K562 (cell line): ENCODE data around the gene TMEM164. TPM values are rescaled to one million over a fixed set of nuclear protein-coding genes. Genes with fewer than 3 reads are reported as not detected.
A peak's percentile ranks its signal among the peaks of the same experiment; 100 is the strongest.

ENCODE experiments used
- ATAC-seq: fragments of 200-7000 bp; cut with Tn5 transposase; 3 replicates; pipeline ENCODE4 v1.9.1; 2020; ENCODE audit warnings: moderate library complexity
- BruUV-seq: library from RNA; stranded (reverse); fragments of 400-500 nt; replicated peaks from 2 replicates; lab custom pipeline; 2021; lab: Mats Ljungman, UMichigan
- CTCF ChIA-PET: fragments of 300-600 bp; formaldehyde crosslinking; extraction: SDS; loops from one replicate; lab custom pipeline; 2021; ENCODE audit warnings: low intra/inter-chr PET ratio; lab: Yijun Ruan, JAX
- POLR2A ChIA-PET: fragments of 300-600, 350-650 bp; sonication (Branson Sonifier 250); formaldehyde crosslinking; extraction: SDS; loops from one replicate; lab custom pipeline; 2021; ENCODE audit warnings: antibody characterized with exemption, inconsistent platforms; lab: Yijun Ruan, JAX
- DNase-seq, 4 experiments: peaks; one replicate each; pipeline versions ENCODE4 v3.0.0 to v3.0.0-alpha.2; 2011 to 2018; ENCODE audit warnings: low spot score in 3 of 4, mixed read lengths in 3 of 4; ENCODE audit errors: extremely low read depth in 1 of 4
- FAIRE-seq: peaks from 2 replicates; lab custom pipeline; 2011; peaks lifted over from hg19 to GRCh38; lab: Jason Lieb, UNC
- H2AFZ ChIP-seq: 2 replicates; pipeline ENCODE4 v1.6.0; 2011; ENCODE audit warnings: low read depth, low read length, control low read depth, inconsistent platforms
- H3K27ac ChIP-seq: fragments of 200-600 bp; 3 replicates; pipeline ENCODE4 v1.8.0; 2011; ENCODE audit warnings: low read depth, mild to moderate bottlenecking, control low read depth, inconsistent platforms, low read length, moderate library complexity, mixed read lengths; ENCODE audit errors: extremely low read depth
- H3K27me3 ChIP-seq, 2 experiments: fragments of 300-600 bp in 1 of 2; 2 replicates in 1 of 2; 3 replicates in 1 of 2; pipeline versions ENCODE4 v1.6.0 to v1.8.0; 2011; ENCODE audit warnings: inconsistent platforms in 2 of 2, low read length in 2 of 2, mild to moderate bottlenecking in 1 of 2, mixed read lengths in 1 of 2, moderate library complexity in 1 of 2; ENCODE audit not compliant: control insufficient read depth in 2 of 2, insufficient read depth in 2 of 2
- H3K36me3 ChIP-seq: fragments of 300-600 bp; 3 replicates; pipeline ENCODE4 v1.8.0; 2011; ENCODE audit warnings: mild to moderate bottlenecking, low read length, inconsistent platforms; ENCODE audit not compliant: control insufficient read depth, insufficient read depth
- H3K4me1 ChIP-seq, 2 experiments: fragments of 200-600 bp in 1 of 2; replicated peaks in 1 of 2; 2 replicates in 1 of 2; 3 replicates in 1 of 2; pipeline versions ENCODE4 v1.5.1 to v1.8.0; 2011; ENCODE audit warnings: inconsistent platforms in 2 of 2, low read length in 2 of 2, mild to moderate bottlenecking in 1 of 2, mixed read lengths in 1 of 2, moderate library complexity in 1 of 2; ENCODE audit not compliant: control insufficient read depth in 2 of 2, insufficient read depth in 2 of 2
- H3K4me2 ChIP-seq: 2 replicates; pipeline ENCODE4 v1.6.1; 2011; ENCODE audit warnings: low read length, control low read depth, inconsistent platforms, mixed read lengths; ENCODE audit not compliant: insufficient read depth
- H3K4me3 ChIP-seq: fragments of 200-600 bp; sonication (generic), shearing (Covaris generic); 2 replicates; pipeline ENCODE4 v1.5.1; 2016; ENCODE audit warnings: control low read depth, inconsistent platforms
- H3K79me2 ChIP-seq: fragments of 200-600 bp; 3 replicates; pipeline ENCODE4 v1.8.0; 2011; ENCODE audit warnings: low read length, inconsistent platforms; ENCODE audit not compliant: control insufficient read depth, insufficient read depth
- H3K9ac ChIP-seq, 2 experiments: 2 replicates each; pipeline versions ENCODE4 v1.6.0 to v1.6.1; 2011; ENCODE audit warnings: low read depth in 2 of 2, low read length in 2 of 2, control low read depth in 1 of 2, inconsistent platforms in 1 of 2, mild to moderate bottlenecking in 1 of 2, mixed read lengths in 1 of 2; ENCODE audit not compliant: insufficient read depth in 1 of 2
- H3K9me1 ChIP-seq: one replicate; pipeline ENCODE4 v1.6.0; 2011; ENCODE audit warnings: inconsistent platforms, mild to moderate bottlenecking, low read length, moderate library complexity; ENCODE audit not compliant: control insufficient read depth, insufficient read depth
- H3K9me3 ChIP-seq: replicated peaks from 2 replicates; pipeline ENCODE4 v1.5.1; 2011; ENCODE audit warnings: low read depth, low read length, inconsistent platforms; ENCODE audit not compliant: control insufficient read depth, insufficient read depth
- H4K20me1 ChIP-seq: replicated peaks from 2 replicates; pipeline ENCODE4 v1.6.1; 2011; ENCODE audit warnings: low read length, inconsistent platforms, mixed read lengths; ENCODE audit not compliant: control insufficient read depth, insufficient read depth
- DPF2 ChIP-seq: fragments of 450-650 bp; IDR thresholded peaks from 2 replicates; pipeline ENCODE4 v1.6.1; 2016
- GABPA ChIP-seq: fragments of 200-800 bp; sonication (Bioruptor generic); conservative IDR thresholded peaks from 2 replicates; pipeline ENCODE4 v1.6.1; 2016; ENCODE audit warnings: low read depth, missing genetic modification characterization, missing compliant biosample characterization
- HDAC2 ChIP-seq: fragments of 450-650 bp; IDR thresholded peaks from 2 replicates; pipeline ENCODE4 v1.6.1; 2016; ENCODE audit warnings: mild to moderate bottlenecking
- NBN ChIP-seq: fragments of 450-650 bp; IDR thresholded peaks from 2 replicates; pipeline ENCODE4 v1.6.1; 2016; ENCODE audit warnings: low read depth, mild to moderate bottlenecking
- PATZ1 ChIP-seq: fragments of 250-450 bp; sonication (Bioruptor Pico); IDR thresholded peaks from 2 replicates; pipeline ENCODE4 v1.5.0; 2020; ENCODE audit warnings: mild to moderate bottlenecking, borderline replicate concordance
- RCOR1 ChIP-seq, 2 experiments: IDR thresholded peaks; 2 replicates each; pipeline ENCODE4 v1.6.1; 2012; ENCODE audit warnings: low read depth in 2 of 2, low read length in 2 of 2, borderline replicate concordance in 1 of 2, improper control_type of control experiment in 1 of 2
- SAFB ChIP-seq: fragments of 200-400 bp; formaldehyde crosslinking; IDR thresholded peaks from 2 replicates; pipeline ENCODE4 v1.6.1; 2017; ENCODE audit warnings: low read depth, low read length, borderline replicate concordance
- SMARCE1 ChIP-seq: fragments of 450-650 bp; IDR thresholded peaks from 2 replicates; pipeline ENCODE4 v1.7.1; 2016; ENCODE audit warnings: mild to moderate bottlenecking
- SPI1 ChIP-seq: IDR thresholded peaks from 2 replicates; pipeline ENCODE4 v1.6.1; 2011; ENCODE audit warnings: low read depth, low read length, control low read depth, borderline replicate concordance
- TAL1 ChIP-seq: fragments of 450-650 bp; IDR thresholded peaks from 2 replicates; pipeline ENCODE4 v1.6.1; 2016; ENCODE audit warnings: mild to moderate bottlenecking
- ZKSCAN1 ChIP-seq: fragments of 150-350 bp; IDR thresholded peaks from 2 replicates; pipeline ENCODE4 v1.6.1; 2016; ENCODE audit warnings: low read depth, low read length
- ZNF121 ChIP-seq: sonication (generic); formaldehyde crosslinking; conservative IDR thresholded peaks from 2 replicates; pipeline ENCODE4 v1.8.0; 2022; ENCODE audit warnings: missing genetic modification reagents
- ZNF384 ChIP-seq: IDR thresholded peaks from 2 replicates; pipeline ENCODE4 v1.6.1; 2012; ENCODE audit warnings: low read depth, low read length, improper control_type of control experiment
- ZNF518B ChIP-seq: fragments of 250-450 bp; sonication (Bioruptor Pico); IDR thresholded peaks from 2 replicates; pipeline ENCODE4 v1.5.0; 2021; ENCODE audit warnings: mild to moderate bottlenecking, moderate library complexity
- ZNF551 ChIP-seq: fragments of 250-450 bp; sonication (Bioruptor Pico); IDR thresholded peaks from 2 replicates; pipeline ENCODE4 v1.5.0; 2021; ENCODE audit warnings: mild to moderate bottlenecking, moderate library complexity
- WGBS: fragments of 100-300 bp; shearing (Covaris generic); methylation state at CpG from one replicate; pipeline ENCODE4 v1.1.6; 2016; ENCODE audit warnings: low coverage, mixed read lengths; ENCODE audit not compliant: insufficient coverage; ENCODE audit errors: missing lambda C conversion rate; 5-methylcytosine and 5-hydroxymethylcytosine counted together
- in situ Hi-C: fragments of 300-500 bp; cut with MboI; formaldehyde crosslinking; loops from 4 replicates; pipeline ENCODE4 v1.15.0; 2018; ENCODE audit warnings: inconsistent platforms, mixed read lengths
- intact Hi-C: fragments of 100-400 bp; cut with micrococcal nuclease; formaldehyde crosslinking; loops from 2 replicates; pipeline ENCODE4 v1.14.2; 2022
- polyA plus RNA-seq, 8 experiments: library from polyadenylated mRNA; depleted of rRNA in 4 of 8; stranded (reverse) in 5 of 8; unstranded in 3 of 8; fragments of >200 nt; fragmentation: Nextera tagmentation in 2 of 8; fragmentation: Illumina TruSeq in 1 of 8; extraction: Ambion mirVana in 2 of 8; extraction: Trizol in 1 of 8; gene quantifications; 2 replicates each; pipeline versions ENCODE4 v1.2.1 to v1.2.3, GENCODE V29; 2011 to 2014; ENCODE audit warnings: inconsistent platforms in 1 of 8, missing spikeins in 1 of 8
- total RNA-seq, 7 experiments: library from RNA; depleted of rRNA in 6 of 7; stranded (reverse); fragments of >200 nt in 6 of 7; fragmentation: Illumina TruSeq in 2 of 7; extraction: Trizol in 2 of 7; gene quantifications; 2 replicates each; pipeline versions ENCODE4 v1.2.1 to v1.2.3, GENCODE V29; 2011 to 2021; ENCODE audit warnings: low replicate concordance in 1 of 7
- TF ChIP-seq, protein P1 (sequence below): sonication (generic); IDR thresholded peaks from 2 replicates; pipeline ENCODE4 v1.6.1; 2016

TMEM164 gene
- total and polyA plus RNA-seq, 9 of the 15 experiments (the other 6 are each of a cell fraction or from before 2014, with no cell fraction given) = 2.4 to 57.3 (median 23.1) TPM

DNA sequence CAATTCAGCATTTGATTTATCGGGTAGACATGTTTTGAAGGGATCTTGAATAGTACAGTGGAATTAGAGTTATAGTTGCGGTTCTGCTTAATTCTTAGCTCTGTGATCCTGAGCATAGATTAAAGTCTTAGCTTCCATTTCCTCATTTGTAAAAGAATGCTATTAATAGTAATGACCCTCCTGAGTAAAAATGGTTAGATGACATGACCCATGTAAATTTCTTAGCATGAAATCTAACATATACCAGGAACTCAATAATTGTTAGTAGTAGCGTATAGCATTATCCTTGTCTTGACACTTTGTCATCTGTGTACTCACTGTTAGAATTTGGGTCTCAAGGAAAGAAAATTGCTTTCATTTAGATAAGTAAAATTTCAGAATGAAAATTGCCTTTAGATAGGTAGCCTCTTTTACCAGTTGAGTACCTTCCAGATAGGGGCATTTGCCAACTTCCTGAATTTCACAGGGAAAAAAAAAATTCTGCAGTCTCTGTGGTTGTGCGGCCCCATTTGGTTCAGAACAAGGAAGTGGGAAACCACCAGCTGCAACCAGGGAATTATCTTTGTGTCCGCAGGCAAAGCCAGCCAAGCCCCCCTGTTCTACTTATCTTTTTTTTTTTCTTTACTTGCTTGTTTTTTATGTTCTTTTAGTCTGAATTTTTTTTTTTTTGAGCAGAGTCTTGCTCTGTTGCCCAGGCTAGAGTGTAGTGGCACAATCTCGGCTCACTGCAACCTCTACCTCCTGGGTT is 86.9 kb downstream of the TMEM164 start:
- no peaks in the 10 kb centered on the region for H3K9me1 ChIP-seq
- ChIA-PET POLR2A (interaction anchor here (0.6 to 1.1 kb wide), 3 partner anchors 124 to 471 kb away, joined by 3 to 4 read pairs (median 3); no protein-coding TSS in a partner anchor), CTCF (no interaction called here)
- intact Hi-C loops = no loop called here
- FAIRE-seq = peak; percentile 57
- peaks cover 12% of the 10 kb centered on the region for H4K20me1 ChIP-seq
- ATAC-seq = peak; percentile 47
- no peak overlapping the region for H3K9ac ChIP-seq
- H3K79me2 ChIP-seq = peaks cover 30% of the 10 kb centered on the region
- H3K4me3 ChIP-seq = no peak overlapping the region
- BruUV-seq = no TSS peak
- H3K27me3 ChIP-seq = no peaks in the 10 kb centered on the region
- 49% methylated on average over 5 of the region's 6 CpGs for WGBS
- no peaks in the 10 kb centered on the region for H3K9me3 ChIP-seq
- peak in 2 of 4 experiments; percentile 31 to 44 for DNase-seq
- H3K27ac ChIP-seq = 0 out of 3 replicates have a peak overlapping the region, but pooled peaks have one; percentile 19
- H3K4me2 ChIP-seq = no peak overlapping the region
- peaks cover 10 to 23% of the 10 kb centered on the region in 2 experiments; a peak in 4 of 5 replicates for H3K4me1 ChIP-seq
- no peaks in the 10 kb centered on the region; the same call in 2 of the 3 replicates for H3K36me3 ChIP-seq
- in situ Hi-C loops = no loop called here
- no peak overlapping the region for H2AFZ ChIP-seq
- peak in 1 of 2 experiments; percentile 42; a peak in 1 of 4 replicates for TF ChIP-seq RCOR1 (IDR thresholded peaks at IDR 0.05; ENCODE audit: borderline replicate concordance in 1 of 2, low read depth in 2 of 2, low read length in 2 of 2)
- peak; percentile 43; the same call in 1 of the 2 replicates for TF ChIP-seq TAL1
- peak; percentile 44 for TF ChIP-seq ZNF121
- TF ChIP-seq ZNF518B (CRISPR knock-in tag) = no peak
- TF ChIP-seq PATZ1 (CRISPR knock-in tag) = no peak
- no peak for TF ChIP-seq ZNF551
- 0 out of 2 replicates have a peak, but pooled peaks have one; percentile 20 for TF ChIP-seq GABPA (tag)
- no peak for TF ChIP-seq ZKSCAN1
- peak; percentile 93 for TF ChIP-seq SPI1
- TF ChIP-seq, protein P1, sequence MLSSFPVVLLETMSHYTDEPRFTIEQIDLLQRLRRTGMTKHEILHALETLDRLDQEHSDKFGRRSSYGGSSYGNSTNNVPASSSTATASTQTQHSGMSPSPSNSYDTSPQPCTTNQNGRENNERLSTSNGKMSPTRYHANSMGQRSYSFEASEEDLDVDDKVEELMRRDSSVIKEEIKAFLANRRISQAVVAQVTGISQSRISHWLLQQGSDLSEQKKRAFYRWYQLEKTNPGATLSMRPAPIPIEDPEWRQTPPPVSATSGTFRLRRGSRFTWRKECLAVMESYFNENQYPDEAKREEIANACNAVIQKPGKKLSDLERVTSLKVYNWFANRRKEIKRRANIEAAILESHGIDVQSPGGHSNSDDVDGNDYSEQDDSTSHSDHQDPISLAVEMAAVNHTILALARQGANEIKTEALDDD = peak; percentile 41; the same call in 1 of the 2 replicates
- TF ChIP-seq NBN = no peak
- TF ChIP-seq SAFB = no peak
- TF ChIP-seq DPF2 = 0 out of 2 replicates have a peak, but pooled peaks have one; percentile 20
- TF ChIP-seq HDAC2 = 0 out of 2 replicates have a peak, but pooled peaks have one; percentile 21
- peak; percentile 52; the same call in 1 of the 2 replicates for TF ChIP-seq ZNF384
- TF ChIP-seq SMARCE1 = peak; percentile 52; the same call in 1 of the 2 replicates
